Endothelial cell of umbilical vein (primary cell): ENCODE measurements around the gene PSMB7. TPM values are rescaled to one million over a fixed set of nuclear protein-coding genes. Genes with fewer than 3 reads are reported as not detected.

Source experiments
- BruUV-seq: library from RNA; stranded (reverse); fragments of 400-500 nt; replicated peaks from 2 replicates; lab custom pipeline; 2021; lab: Mats Ljungman, UMichigan
- CTCF ChIA-PET: fragments of 300-600, 350-600 bp; sonication (Branson Sonifier 250); formaldehyde crosslinking; loops from one replicate; lab custom pipeline; 2021; ENCODE audit warnings: antibody characterized with exemption, inconsistent platforms; lab: Charles Lee
- POLR2A ChIA-PET: fragments of 300-600, 350-600 bp; sonication (Branson Sonifier 250); formaldehyde crosslinking; loops from one replicate; lab custom pipeline; 2021; ENCODE audit warnings: antibody characterized with exemption, inconsistent platforms; lab: Charles Lee
- DNase-seq: peaks from one replicate; pipeline ENCODE4 v3.0.0-alpha.2; 2011; ENCODE audit warnings: low read depth, low spot score
- FAIRE-seq: peaks from 2 replicates; lab custom pipeline; 2011; peaks lifted over from hg19 to GRCh38; lab: Jason Lieb, UNC
- H2AFZ ChIP-seq: 2 replicates; pipeline ENCODE4 v1.6.0; 2012; ENCODE audit warnings: low read depth, low read length, control low read depth, inconsistent platforms
- H3K27ac ChIP-seq: 2 replicates; pipeline ENCODE4 v1.5.1; 2011; ENCODE audit warnings: low read depth, mild to moderate bottlenecking, control low read depth, low read length, moderate library complexity; ENCODE audit not compliant: insufficient read depth
- H3K27me3 ChIP-seq, 2 experiments: 2 replicates each; pipeline versions ENCODE4 v1.6.0 to v1.6.1; 2011; ENCODE audit warnings: low read length in 2 of 2, mixed read lengths in 1 of 2; ENCODE audit not compliant: control insufficient read depth in 2 of 2, insufficient read depth in 2 of 2
- H3K36me3 ChIP-seq, 2 experiments: 2 replicates in 1 of 2; 3 replicates in 1 of 2; pipeline ENCODE4 v1.5.1; 2011; ENCODE audit warnings: low read length in 2 of 2, mild to moderate bottlenecking in 1 of 2, moderate library complexity in 1 of 2; ENCODE audit not compliant: control insufficient read depth in 2 of 2, insufficient read depth in 2 of 2; ENCODE audit errors: extremely low read depth in 1 of 2
- H3K4me1 ChIP-seq: 3 replicates; pipeline ENCODE4 v1.5.1; 2011; ENCODE audit warnings: mild to moderate bottlenecking, low read length; ENCODE audit not compliant: control insufficient read depth, insufficient read depth; ENCODE audit errors: extremely low read depth
- H3K4me2 ChIP-seq: 2 replicates; pipeline ENCODE4 v1.6.1; 2011; ENCODE audit warnings: low read length, control low read depth, mixed read lengths; ENCODE audit not compliant: insufficient read depth
- H3K4me3 ChIP-seq, 3 experiments: fragments of 200-600 bp in 1 of 3; sonication (generic), shearing (Covaris generic) in 1 of 3; replicated peaks in 1 of 3; 2 replicates each; pipeline ENCODE4 v1.5.1; 2011 to 2016; ENCODE audit warnings: control low read depth in 3 of 3, low read length in 3 of 3, mild to moderate bottlenecking in 2 of 3, inconsistent platforms in 1 of 3, low read depth in 1 of 3, moderate library complexity in 1 of 3; ENCODE audit not compliant: insufficient read depth in 1 of 3
- H3K79me2 ChIP-seq: 2 replicates; pipeline ENCODE4 v1.6.0; 2012; ENCODE audit warnings: low read length, inconsistent platforms; ENCODE audit not compliant: control insufficient read depth, insufficient read depth
- H3K9ac ChIP-seq: replicated peaks from 2 replicates; pipeline ENCODE3; 2011; ENCODE audit warnings: low read length, control low read depth; ENCODE audit not compliant: insufficient read depth; ENCODE audit errors: extremely low read depth
- H3K9me1 ChIP-seq: replicated peaks from 3 replicates; pipeline ENCODE4 v1.6.0; 2011; ENCODE audit warnings: mild to moderate bottlenecking, low read length; ENCODE audit not compliant: control insufficient read depth, insufficient read depth; ENCODE audit errors: extremely low read depth
- H3K9me3 ChIP-seq: replicated peaks from 2 replicates; pipeline ENCODE4 v1.5.1; 2012; ENCODE audit warnings: low read length, inconsistent platforms; ENCODE audit not compliant: control insufficient read depth, insufficient read depth
- H4K20me1 ChIP-seq: replicated peaks from 2 replicates; pipeline ENCODE3; 2011; ENCODE audit warnings: mild to moderate bottlenecking, low read length; ENCODE audit not compliant: control insufficient read depth, insufficient read depth; ENCODE audit errors: extremely low read depth
- CTCF ChIP-seq, 2 donors: IDR thresholded peaks; 1 replicate in 1 of 2; 2 replicates in 1 of 2; pipeline ENCODE4 v1.5.1; 2011; ENCODE audit warnings: low read length in 2 of 2, mild to moderate bottlenecking in 2 of 2, moderate library complexity in 2 of 2, control low read depth in 1 of 2, inconsistent platforms in 1 of 2, low read depth in 1 of 2; ENCODE audit not compliant: insufficient read depth in 1 of 2; ENCODE audit errors: extremely low read depth in 1 of 2
- FOS ChIP-seq: IDR thresholded peaks from 2 replicates; pipeline ENCODE4 v1.6.1; 2011; ENCODE audit warnings: mild to moderate bottlenecking, low read length, moderate library complexity, borderline replicate concordance; ENCODE audit not compliant: insufficient read depth
- GATA2 ChIP-seq: IDR thresholded peaks from 2 replicates; pipeline ENCODE4 v1.7.0; 2011; ENCODE audit warnings: low read depth, mild to moderate bottlenecking, moderate library complexity, mixed read lengths, low read length; ENCODE audit not compliant: insufficient read length, insufficient read depth
- JUN ChIP-seq: IDR thresholded peaks from 2 replicates; pipeline ENCODE4 v1.6.1; 2011; ENCODE audit warnings: borderline replicate concordance, low read depth; ENCODE audit not compliant: insufficient read length, insufficient read depth
- MAX ChIP-seq: IDR thresholded peaks from 2 replicates; pipeline ENCODE4 v1.6.1; 2011; ENCODE audit not compliant: insufficient read depth, insufficient read length
- MYC ChIP-seq: IDR thresholded peaks from one replicate; pipeline ENCODE4 v1.6.1; 2011; ENCODE audit warnings: mild to moderate bottlenecking, low read depth, low read length
- dilution Hi-C: fragments of 300-500 bp; cut with MboI; formaldehyde crosslinking; loops from one replicate; pipeline ENCODE4 v1.15.0; 2019; ENCODE audit warnings: low sequenced_read_pairs; ENCODE audit not compliant: extremely low pct_ligation_motif_present
- intact Hi-C: fragments of 100-400 bp; cut with micrococcal nuclease; formaldehyde crosslinking; loops from one replicate; pipeline ENCODE4 v1.10.0; 2022
- polyA plus RNA-seq, 4 experiments: library from polyadenylated mRNA; depleted of rRNA in 3 of 4; stranded (reverse) in 3 of 4; unstranded in 1 of 4; fragments of >200 nt; gene quantifications; 2 replicates each; pipeline versions ENCODE4 v1.2.1 to v1.2.3, GENCODE V29; 2011 to 2012; ENCODE audit warnings: missing spikeins in 1 of 4
- total RNA-seq: library from RNA; stranded (reverse); gene quantifications from 2 replicates; pipeline ENCODE4 v1.2.3, GENCODE V29; 2021

The PSMB7 gene
- total and polyA plus RNA-seq, 2 donors (not counting 3 experiments of a cell fraction or from before 2014, with no cell fraction given) = 227 to 366 TPM

- Histone ChIP-seq H3K4me1 (no peaks in the 10 kb centered on the region), H3K79me2 (no peaks in the 10 kb centered on the region), H3K4me2 (no peak overlapping the region), H4K20me1 (no peaks in the 10 kb centered on the region), H3K36me3 (no peaks in the 10 kb centered on the region), H3K9me3 (no peaks in the 10 kb centered on the region), H2AFZ (no peak overlapping the region), H3K9me1 (no peaks in the 10 kb centered on the region), H3K27me3 (peaks cover 2 to 8% of the 10 kb centered on the region in 2 experiments), H3K27ac (no peak overlapping the region), H3K9ac (no peak overlapping the region), H3K4me3 (no peak overlapping the region)
- DNase-seq (no peak), FAIRE-seq (no peak)
- dilution Hi-C loops (no loop called here), intact Hi-C loops (no loop called here)
- TF ChIP-seq CTCF (IDR thresholded peaks at IDR 0.05; ENCODE audit: extremely low read depth in 1 of 2, insufficient read depth in 1 of 2, low read depth in 1 of 2, low read length in 2 of 2) = no peak
- no peak for TF ChIP-seq FOS
- no peak for TF ChIP-seq MAX
- TF ChIP-seq MYC = no peak
- TF ChIP-seq JUN = no peak
- no peak for TF ChIP-seq GATA2
- ChIA-PET POLR2A (no interaction called here), CTCF (interaction anchor here (1.1 to 1.4 kb wide), 3 partner anchors 12 to 74 kb away, joined by 3 read pairs; no protein-coding TSS in a partner anchor)
- no TSS peak for BruUV-seq
Observed at GRCh38 chr9:124462739-124463138, 47.5 kb upstream of the PSMB7 start.
